Stimulated activated CD4-positive, alpha-beta T cell treated with anti-CD3 and anti-CD28 coated beads, Interleukin-1b, Interleukin-23, amount 100 ng/mL, for 24 hours (primary cell): ENCODE data around the gene CREBZF.
"Not testable (repeated sequence)": the region's sequence is repeated elsewhere in the genome, so short reads cannot be mapped to it uniquely, and the experiment has no call there.

Experiments
- DNase-seq, 4 experiments: peaks; one replicate each; pipeline ENCODE4 v3.0.0-alpha.2; 2020; ENCODE audit warnings: low read depth in 4 of 4, low spot score in 1 of 4

The CREBZF gene

GRCh38 chr11:85670949-85671663, 6.2 kb upstream of the CREBZF start:
- not testable (repeated sequence) for DNase-seq

- no peak for DNase-seq
Observed at GRCh38 chr11:85668157-85668556, 3.2 kb upstream of the CREBZF start.

- no peak for DNase-seq
Observed at GRCh38 chr11:85666687-85667086, 1.8 kb upstream of the CREBZF start.

DNA sequence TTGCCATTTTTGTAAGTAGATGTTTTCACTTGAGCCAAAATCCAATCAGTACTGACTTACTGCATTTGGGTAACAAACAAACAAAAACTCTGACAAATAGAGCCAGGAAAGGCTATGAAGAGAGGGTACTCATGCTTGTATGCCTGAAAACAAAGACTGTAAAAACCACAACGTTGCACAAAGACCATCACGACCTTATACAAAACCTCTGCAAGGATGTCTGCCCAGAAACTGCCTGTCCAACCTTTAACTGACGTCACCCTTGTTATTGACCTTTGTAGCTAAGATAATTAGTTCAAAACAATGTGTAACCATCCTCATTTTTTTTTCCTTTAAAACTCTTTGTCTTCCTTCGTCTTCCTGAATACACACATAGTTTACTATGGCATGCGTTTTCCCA, 804 bp upstream of the CREBZF start:
- no peak for DNase-seq

DNA sequence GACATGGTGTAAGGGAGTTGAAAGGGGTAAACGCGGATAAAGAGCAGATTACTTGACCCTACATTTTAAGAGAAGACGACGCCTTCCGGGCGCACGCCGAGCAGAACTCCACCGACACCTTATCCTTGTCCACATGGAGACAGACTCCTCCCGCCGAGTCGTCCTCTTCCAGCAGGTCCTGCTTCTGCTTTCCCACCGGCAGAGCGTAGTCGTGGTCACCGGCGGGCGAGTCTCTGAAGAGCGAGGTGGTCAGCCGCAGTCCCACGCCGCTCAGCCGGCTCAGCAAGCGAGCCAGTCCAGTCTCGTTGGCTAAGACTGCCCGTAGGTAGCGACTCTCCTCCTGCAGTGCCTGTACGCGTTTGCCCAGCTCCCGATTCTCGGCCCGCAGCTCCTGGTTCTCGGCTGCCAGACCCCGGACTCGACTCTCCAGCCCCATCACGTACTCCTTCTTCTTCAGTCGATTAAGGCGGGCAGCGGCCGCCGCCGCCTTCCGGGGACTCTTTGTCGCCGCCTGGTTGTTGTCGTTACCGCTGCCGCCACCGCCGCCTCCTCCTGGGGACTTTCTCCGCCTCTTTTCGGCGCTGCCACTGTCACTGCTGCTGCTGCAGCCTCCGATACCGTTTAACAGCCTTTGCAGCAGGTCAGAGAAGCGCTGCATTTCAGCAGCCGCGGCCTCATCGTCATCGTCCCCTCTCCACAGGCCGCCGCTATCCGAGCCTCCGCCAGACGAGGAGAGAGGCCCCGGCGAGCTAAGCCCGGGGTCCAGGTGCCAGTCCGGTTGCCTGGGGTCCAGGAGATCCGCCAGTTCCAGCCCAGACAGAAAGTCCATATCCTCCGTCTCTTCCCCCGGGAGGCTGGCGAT, 945 bp downstream of the CREBZF start:
- DNase-seq: peak; percentile 60 to 75 (median 72)

- no peak for DNase-seq
Observed at GRCh38 chr11:85663080-85663752, 1.7 kb downstream of the CREBZF start.

GRCh38 chr11:85661972-85662664, 2.8 kb downstream of the CREBZF start:
- DNase-seq: no peak

GRCh38 chr11:85658180-85658579, 6.7 kb downstream of the CREBZF start:
- DNase-seq: no peak

GRCh38 chr11:85656777-85657176, 8.2 kb downstream of the CREBZF start:
- DNase-seq: no peak

DNA sequence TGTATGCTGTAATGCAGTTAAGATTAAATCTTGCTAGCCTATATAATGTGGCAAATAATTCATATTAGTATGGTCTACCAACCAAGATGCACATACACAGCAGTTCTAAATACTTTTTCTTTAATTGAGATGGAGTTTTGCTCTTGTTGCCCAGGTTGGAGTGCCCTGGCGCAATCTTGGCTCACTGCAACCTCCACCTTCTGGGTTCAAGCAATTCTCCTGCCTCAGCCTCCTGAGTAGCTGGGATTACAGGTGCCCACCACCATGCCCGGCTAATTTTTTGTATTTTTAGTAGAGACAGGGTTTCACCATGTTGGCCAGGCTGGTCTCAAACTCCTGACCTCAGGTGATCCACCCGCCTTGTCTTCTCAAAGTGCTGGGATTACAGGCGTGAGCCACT, 10.6 kb downstream of the CREBZF start:
- not testable (repeated sequence) for DNase-seq

DNA sequence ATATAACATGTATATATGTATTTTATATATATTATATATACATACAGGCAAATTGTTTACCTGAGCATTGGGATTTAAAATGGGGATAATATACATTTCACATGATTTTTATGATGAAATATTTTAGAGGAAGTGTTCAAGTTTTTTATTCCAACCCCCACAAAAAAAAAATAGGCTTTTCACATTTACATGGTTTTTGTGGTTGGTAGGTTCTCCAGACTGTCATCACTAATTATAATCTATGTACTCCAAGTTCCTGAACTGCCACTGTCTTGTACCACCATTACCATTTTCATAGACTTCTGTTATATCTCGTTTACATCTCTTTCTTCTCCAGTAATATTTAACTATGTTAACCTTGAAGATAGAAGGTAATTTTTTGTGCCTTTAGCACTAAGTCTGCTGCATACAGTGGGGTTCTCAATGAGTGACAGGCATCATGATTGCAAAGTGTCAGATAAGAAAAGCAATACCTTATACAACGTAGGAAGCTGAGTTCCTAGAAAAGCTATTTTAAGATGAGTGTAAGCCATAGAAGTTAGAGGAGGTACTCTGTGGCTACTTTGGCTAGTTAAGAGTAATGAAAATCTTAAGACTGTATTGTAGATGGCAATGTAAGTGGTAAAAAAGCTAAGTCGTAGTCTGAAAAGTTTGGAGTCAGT, 12.0 kb downstream of the CREBZF start:
- no peak for DNase-seq

- DNase-seq: no peak
Observed at GRCh38 chr11:85651118-85651517, 13.8 kb downstream of the CREBZF start.

GRCh38 chr11:85647604-85648299, 17.2 kb downstream of the CREBZF start, which contains the start of gene TMEM126A:
Gene TMEM126A, plus strand, starts transcription at chr11:85647967. Its CDS starts 2,289 bp downstream, at chr11:85650256.
- peak; percentile 81 to 91 (median 89) for DNase-seq

GRCh38 chr11:85647078-85647477, 17.9 kb downstream of the CREBZF start:
- no peak for DNase-seq

DNA sequence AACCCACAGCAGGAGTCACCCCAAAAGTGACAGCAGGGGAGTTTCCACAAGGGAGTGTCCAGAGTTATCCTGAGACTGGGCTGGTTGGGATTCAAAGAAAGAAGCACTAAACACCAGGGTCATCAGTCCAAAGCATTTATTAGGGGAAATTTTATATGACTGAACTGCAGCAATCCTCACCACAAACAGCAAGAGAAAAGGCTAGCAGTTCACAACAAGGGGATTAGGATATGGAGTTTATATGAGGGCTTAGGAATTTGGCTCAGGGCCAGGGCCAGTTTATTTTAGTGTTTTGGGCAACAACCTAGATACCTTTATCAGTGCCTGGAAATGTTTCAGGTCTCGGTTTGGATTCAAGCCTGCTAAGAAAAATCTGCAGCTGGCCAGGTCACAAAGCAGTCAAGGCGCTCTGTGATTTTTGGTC, 21.7 kb downstream of the CREBZF start:
- no peak for DNase-seq

DNA sequence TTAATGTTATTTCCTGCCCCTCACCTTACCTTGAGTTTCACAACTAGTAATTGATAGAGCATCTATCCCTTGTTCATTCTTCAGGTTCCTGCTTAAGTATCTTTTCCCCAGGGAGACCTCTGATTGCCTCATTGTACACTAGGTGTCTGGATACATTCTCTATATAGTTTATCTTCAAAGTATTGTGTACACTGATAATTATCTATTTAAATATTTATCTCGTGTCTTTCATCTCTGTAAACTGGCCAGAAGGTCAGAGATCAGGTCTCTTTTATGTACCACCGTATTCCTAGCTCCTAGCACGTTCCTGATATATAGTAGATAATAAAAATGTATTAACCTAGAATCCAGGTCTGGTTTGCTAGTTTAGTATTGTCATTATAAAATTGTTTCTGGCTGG, 30.2 kb downstream of the CREBZF start:
- no peak for DNase-seq

GRCh38 chr11:85628771-85629341, 36.1 kb downstream of the CREBZF start:
- peak in 1 of 4 experiments; percentile 3 for DNase-seq

GRCh38 chr11:85627998-85628770, 36.7 kb downstream of the CREBZF start, which contains the start of gene TMEM126B:
Gene TMEM126B, plus strand, starts transcription at chr11:85628593. Its CDS starts 15 bp downstream, at chr11:85628608.
- peak; percentile 87 to 97 (median 92) for DNase-seq
